Kidney (tissue), 14 donors: ENCODE data around the gene DDB1. TPM values are rescaled to one million over a fixed set of nuclear protein-coding genes. Genes with fewer than 3 reads are reported as not detected.

ENCODE experiments used
- DNase-seq, 5 donors: peaks; one replicate each; pipeline ENCODE4 v3.0.0-alpha.2; 2013 to 2020
- FAIRE-seq: peaks from 2 replicates; lab custom pipeline; 2012; peaks lifted over from hg19 to GRCh38; lab: Jason Lieb, UNC
- H3K27ac ChIP-seq, 2 donors: one replicate each; pipeline ENCODE4 v1.7.0; 2013; ENCODE audit warnings: low read depth in 2 of 2, low read length in 2 of 2, inconsistent platforms in 1 of 2
- H3K27me3 ChIP-seq: one replicate; pipeline ENCODE4 v1.7.1; 2013; ENCODE audit warnings: low read length, inconsistent platforms; ENCODE audit not compliant: control insufficient read depth, insufficient read depth
- H3K36me3 ChIP-seq, 3 donors: one replicate each; pipeline versions ENCODE4 v1.7.0 to v1.7.1; 2013; ENCODE audit warnings: low read length in 3 of 3, control low read depth in 1 of 3, inconsistent platforms in 1 of 3; ENCODE audit not compliant: insufficient read depth in 3 of 3, control insufficient read depth in 2 of 3
- H3K4me1 ChIP-seq, 3 donors: one replicate each; pipeline versions ENCODE4 v1.7.0 to v1.7.1; 2013; ENCODE audit warnings: low read length in 3 of 3, inconsistent platforms in 1 of 3, low read depth in 1 of 3; ENCODE audit not compliant: control insufficient read depth in 2 of 3, insufficient read depth in 2 of 3
- H3K4me3 ChIP-seq, 3 donors: one replicate each; pipeline versions ENCODE4 v1.7.0 to v1.8.1; 2013; ENCODE audit warnings: low read length in 3 of 3, control low read depth in 1 of 3, inconsistent platforms in 1 of 3
- H3K9ac ChIP-seq, 3 donors: one replicate each; pipeline versions ENCODE4 v1.7.0 to v1.7.1; 2013; ENCODE audit warnings: low read length in 3 of 3, control low read depth in 1 of 3, inconsistent platforms in 1 of 3
- H3K9me3 ChIP-seq, 3 donors: one replicate each; pipeline versions ENCODE4 v1.7.0 to v1.7.1; 2013; ENCODE audit warnings: low read length in 3 of 3, control low read depth in 1 of 3, inconsistent platforms in 1 of 3; ENCODE audit not compliant: control insufficient read depth in 2 of 3, insufficient read depth in 1 of 3
- CTCF ChIP-seq: IDR thresholded peaks from 3 replicates; pipeline ENCODE4 v1.5.1; 2012; ENCODE audit warnings: mild to moderate bottlenecking, moderate library complexity, borderline replicate concordance; ENCODE audit not compliant: insufficient read depth; ENCODE audit errors: extremely low read depth
- intact Hi-C: fragments of 100-400 bp; cut with DNase I; formaldehyde crosslinking; loops from one replicate; pipeline ENCODE4 v1.11.1; 2022
- polyA plus RNA-seq: library from polyadenylated mRNA; stranded (reverse); fragments of 350-450 nt; fragmentation: Illumina TruSeq; extraction: RNeasy Lipid Tissue Mini Kit (QIAGEN cat#74804); gene quantifications from one replicate; pipeline ENCODE4 v1.2.3, GENCODE V29; 2014; ENCODE audit warnings: low read depth, low replicate concordance; ENCODE audit not compliant: insufficient read depth
- total RNA-seq: library from RNA; stranded (reverse); fragmentation: NEBNext Ultra II Directional; extraction: Animal tissue kit (Norgen Biotek cat#: 25700); gene quantifications from one replicate; pipeline ENCODE4 v1.2.1, GENCODE V29; 2021
- donor health status: control.
- donor health status: control.
- donor health status: control.
- donor health status: control.
- donor health status: control.
- donor health status: DM: yes; HTN: yes; CAD: no.
- donor health status: Normal renal cell carcinoma (clear cell type).

The DDB1 gene
- total and polyA plus RNA-seq, 2 donors from 2014 or later = 131 to 185 TPM

DNA sequence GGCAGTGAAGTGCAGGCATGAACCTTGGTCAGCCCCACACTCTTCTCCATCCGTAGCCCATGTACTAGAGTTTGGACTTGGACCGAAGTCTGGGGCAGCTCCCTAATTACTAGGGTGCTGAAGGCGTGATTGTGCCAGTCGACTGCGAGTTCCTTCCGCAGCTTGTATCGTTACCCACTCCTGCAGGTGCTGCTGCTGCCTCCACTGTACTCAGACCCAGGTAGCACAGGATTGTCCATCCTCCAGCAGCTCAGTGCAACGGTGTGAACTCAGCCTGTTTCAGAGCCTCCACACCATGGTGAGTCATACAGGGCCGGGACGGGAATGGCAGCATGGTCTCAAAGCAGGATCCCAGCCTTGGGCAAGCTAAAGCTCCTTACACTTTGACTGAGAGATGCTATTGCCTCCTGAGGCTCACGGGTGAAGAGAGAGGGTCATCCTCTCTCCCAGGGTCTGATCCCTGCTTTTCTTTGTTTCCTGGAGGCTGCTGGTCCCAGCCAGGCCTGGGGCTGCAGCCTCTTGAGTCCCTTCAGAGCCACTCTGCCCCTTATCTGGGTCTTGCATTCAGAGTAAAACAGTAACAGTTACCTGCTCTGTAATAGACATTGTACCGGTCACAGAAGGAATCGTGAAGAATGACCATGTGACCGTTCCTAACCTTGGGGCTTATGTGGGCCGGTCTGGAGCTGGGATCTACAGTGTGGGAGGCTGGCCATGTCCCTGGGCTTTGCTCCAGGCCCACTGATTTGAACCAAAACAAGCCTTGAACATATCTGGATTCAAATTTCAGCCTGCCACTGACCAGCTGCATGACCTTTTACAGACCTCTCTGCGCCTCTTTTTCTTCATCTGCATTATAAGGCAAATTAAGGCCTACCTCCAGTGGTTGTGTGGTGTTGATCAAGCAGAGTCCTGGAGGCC lies 1.8 kb upstream of the DDB1 start:
- peaks cover 0 to 17% (median 5%) of the 10 kb centered on the region in 3 donors for H3K36me3 ChIP-seq
- peak overlapping the region; percentile 39 to 48 for H3K27ac ChIP-seq
- FAIRE-seq (no peak), DNase-seq (no peak)
- no peak for TF ChIP-seq CTCF
- no peaks in the 10 kb centered on the region for H3K27me3 ChIP-seq
- H3K4me3 ChIP-seq = peak overlapping the region in 2 of 3 donors; percentile 52 to 92
- intact Hi-C loops = loop anchor here (5.0 kb wide), 1 partner anchor 53 kb away; no protein-coding TSS in a partner anchor
- no peaks in the 10 kb centered on the region for H3K9me3 ChIP-seq
- peaks cover 4 to 35% (median 17%) of the 10 kb centered on the region in 3 donors for H3K4me1 ChIP-seq
- H3K9ac ChIP-seq = peak overlapping the region in 1 of 3 donors; percentile 30

DNA sequence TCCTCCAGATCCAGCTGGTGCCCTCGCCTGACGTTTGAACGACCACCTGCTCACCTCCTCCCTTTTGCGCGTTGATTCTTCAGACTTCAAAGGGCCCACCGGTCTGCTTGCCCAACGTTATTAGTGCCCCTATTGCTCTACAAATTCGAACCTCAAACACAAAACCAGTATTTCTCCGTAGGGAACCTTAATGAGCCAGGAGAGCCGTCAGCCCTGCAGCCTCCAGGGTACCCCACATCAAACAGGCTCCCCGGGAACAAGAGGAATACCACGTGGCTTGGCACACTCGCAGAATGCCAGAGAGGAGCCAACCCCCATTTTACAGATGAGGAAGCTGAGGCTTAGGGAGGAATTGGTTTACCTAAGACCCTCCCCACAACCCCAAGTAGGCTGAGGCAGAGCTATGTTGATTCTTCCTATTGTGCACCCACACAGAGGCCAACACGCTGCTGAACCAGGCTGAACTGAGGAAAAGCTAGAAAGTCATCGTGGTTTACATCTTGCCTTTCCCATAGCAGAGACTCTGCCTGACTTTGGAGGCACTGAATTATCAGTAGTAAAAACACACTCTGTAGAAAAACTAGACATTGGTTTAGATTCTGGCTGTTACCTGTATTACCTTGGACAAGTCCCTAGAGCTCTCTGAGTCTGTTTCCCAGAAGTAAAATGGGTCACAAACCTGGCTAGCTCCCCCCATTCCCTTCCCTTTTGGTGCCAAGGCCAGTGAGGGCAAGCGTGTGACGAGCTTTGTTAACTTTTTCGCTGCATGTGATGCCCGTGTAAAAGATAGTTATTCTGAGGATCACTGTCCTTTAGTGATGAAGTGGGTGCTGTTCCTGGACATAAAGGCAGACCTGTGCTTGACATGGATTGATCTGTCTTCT lies 887 bp upstream of the DDB1 start:
- H3K27ac ChIP-seq = peak overlapping the region; percentile 78 to 91
- no peak for DNase-seq
- peak overlapping the region; percentile 88 to 97 (median 89) for H3K9ac ChIP-seq
- no peak for FAIRE-seq
- peaks cover 4 to 35% (median 17%) of the 10 kb centered on the region in 3 donors for H3K4me1 ChIP-seq
- H3K27me3 ChIP-seq = no peaks in the 10 kb centered on the region
- no peak for TF ChIP-seq CTCF
- H3K36me3 ChIP-seq = peaks cover 0 to 18% (median 9%) of the 10 kb centered on the region in 3 donors
- intact Hi-C loops = no loop called here
- no peaks in the 10 kb centered on the region for H3K9me3 ChIP-seq
- peak overlapping the region; percentile 78 to 97 (median 92) for H3K4me3 ChIP-seq

DNA sequence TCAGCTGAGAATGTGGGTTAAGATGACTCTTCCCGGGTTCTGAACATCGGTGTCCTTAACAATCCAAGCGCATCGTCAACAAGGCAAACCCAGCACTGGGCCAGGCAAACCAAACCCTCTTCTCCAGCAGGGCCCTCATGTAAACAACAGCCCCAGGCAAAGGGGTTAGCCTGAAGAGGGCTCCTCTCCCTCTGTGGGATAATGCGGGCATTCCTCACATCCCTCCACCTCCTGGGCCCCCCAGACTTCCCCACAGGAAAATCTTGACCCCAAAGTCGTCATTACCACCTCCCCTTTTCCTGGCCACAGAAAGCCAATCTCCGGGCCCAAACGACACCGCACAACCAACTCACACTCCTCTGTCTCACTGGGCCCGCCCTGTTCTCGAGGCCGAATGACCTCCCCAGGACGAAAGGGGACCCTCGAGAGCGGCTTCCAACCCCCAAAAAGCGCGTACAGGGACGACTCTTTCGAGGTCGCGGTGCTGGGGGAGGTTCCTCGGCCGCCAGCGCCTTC lies 566 bp downstream of the DDB1 start:
- FAIRE-seq (no peak), DNase-seq (peak in 3 of 5 donors; percentile 29 to 57 (median 42))
- Histone ChIP-seq H3K27ac (peak overlapping the region; percentile 78 to 85), H3K4me3 (peak overlapping the region; percentile 83 to 92 (median 84)), H3K27me3 (no peaks in the 10 kb centered on the region), H3K9ac (peak overlapping the region; percentile 77 to 92 (median 89)), H3K9me3 (no peaks in the 10 kb centered on the region), H3K36me3 (peaks cover 5 to 22% (median 9%) of the 10 kb centered on the region in 3 donors), H3K4me1 (peaks cover 4 to 35% (median 17%) of the 10 kb centered on the region in 3 donors)
- intact Hi-C loops = no loop called here
- TF ChIP-seq CTCF = no peak
